Measurements from ENCODE around the gene RNF151.

DNA sequence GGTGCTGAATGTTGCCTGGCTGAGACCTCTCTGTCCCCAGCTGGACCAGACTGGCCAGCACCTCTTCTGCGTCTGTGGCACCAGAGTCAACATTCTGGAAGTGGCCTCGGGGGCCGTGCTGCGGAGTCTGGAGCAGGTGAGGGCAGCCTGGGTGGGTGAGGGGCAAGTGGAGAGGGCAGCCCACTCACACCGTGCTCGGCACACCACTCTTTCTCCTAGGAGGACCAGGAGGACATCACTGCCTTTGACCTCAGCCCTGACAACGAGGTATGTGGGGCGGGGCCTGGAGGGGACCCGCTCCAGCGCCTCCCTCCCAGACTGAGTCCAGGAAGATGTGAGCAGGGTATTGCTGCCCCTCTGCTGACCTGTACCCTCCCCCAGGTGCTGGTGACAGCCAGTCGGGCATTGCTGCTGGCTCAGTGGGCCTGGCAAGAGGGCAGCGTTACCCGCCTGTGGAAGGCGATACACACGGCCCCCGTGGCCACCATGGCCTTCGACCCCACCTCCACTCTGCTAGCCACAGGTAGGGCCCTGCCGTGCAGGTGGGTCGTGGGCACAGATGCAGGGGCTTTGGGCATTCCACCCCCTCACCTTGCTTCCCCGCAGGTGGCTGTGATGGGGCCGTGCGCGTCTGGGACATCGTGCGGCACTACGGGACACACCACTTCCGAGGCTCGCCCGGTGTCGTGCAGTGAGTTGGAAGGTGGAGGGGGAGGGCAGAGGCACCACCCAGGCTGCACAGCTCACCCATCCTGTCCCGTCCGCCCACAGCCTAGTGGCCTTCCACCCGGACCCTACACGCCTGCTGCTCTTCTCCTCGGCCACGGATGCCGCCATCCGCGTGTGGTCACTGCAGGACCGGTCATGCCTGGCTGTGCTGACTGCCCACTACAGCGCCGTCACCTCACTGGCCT lies 7.8 kb downstream of the RNF151 start:
- TF ChIP-seq CTCF (IDR thresholded peaks at IDR 0.05): no peak
- TF ChIP-seq POLR2AphosphoS5 (IDR thresholded peaks at IDR 0.05): no peak
